Measurements from ENCODE around the gene ZNF385B. TPM values are rescaled to one million over a fixed set of nuclear protein-coding genes. Genes with fewer than 3 reads are reported as not detected.

Gene ZNF385B
- total RNA-seq, 1 experiment from 2014 or later, result 0.33 TPM

DNA sequence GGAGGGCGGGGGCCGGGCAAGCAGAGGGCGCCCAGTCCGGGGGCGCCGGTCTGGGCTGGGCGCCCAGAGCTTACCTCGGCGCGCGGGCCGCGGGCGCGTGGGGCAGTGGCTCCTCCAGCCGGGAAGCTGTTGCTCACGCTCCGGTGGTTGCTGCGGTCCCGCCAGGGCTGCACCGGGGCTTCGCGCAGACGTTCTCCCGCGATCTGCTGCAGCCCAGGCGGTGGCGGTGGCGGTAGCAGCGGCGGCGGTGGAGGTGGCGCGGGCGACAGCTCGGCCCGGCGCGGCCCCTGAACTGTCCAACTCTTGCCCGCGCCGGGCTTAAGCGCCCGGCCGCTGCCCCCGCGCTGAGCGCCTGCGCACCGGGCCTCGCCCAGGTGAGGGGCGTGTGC, 391 bp downstream of the ZNF385B start:
- no peak overlapping the region for H3K27ac Mint-ChIP-seq (ENCODE audit: low read depth, unreplicated experiment)
- H3K4me1 Mint-ChIP-seq (ENCODE audit: insufficient read depth, unreplicated experiment), result peaks cover 6% of the 10 kb centered on the region
- DNase-seq (ENCODE audit: unreplicated experiment), result no peak
- no peaks in the 10 kb centered on the region for H3K36me3 Mint-ChIP-seq (ENCODE audit: insufficient read depth, unreplicated experiment)
- TF ChIP-seq, protein P1, sequence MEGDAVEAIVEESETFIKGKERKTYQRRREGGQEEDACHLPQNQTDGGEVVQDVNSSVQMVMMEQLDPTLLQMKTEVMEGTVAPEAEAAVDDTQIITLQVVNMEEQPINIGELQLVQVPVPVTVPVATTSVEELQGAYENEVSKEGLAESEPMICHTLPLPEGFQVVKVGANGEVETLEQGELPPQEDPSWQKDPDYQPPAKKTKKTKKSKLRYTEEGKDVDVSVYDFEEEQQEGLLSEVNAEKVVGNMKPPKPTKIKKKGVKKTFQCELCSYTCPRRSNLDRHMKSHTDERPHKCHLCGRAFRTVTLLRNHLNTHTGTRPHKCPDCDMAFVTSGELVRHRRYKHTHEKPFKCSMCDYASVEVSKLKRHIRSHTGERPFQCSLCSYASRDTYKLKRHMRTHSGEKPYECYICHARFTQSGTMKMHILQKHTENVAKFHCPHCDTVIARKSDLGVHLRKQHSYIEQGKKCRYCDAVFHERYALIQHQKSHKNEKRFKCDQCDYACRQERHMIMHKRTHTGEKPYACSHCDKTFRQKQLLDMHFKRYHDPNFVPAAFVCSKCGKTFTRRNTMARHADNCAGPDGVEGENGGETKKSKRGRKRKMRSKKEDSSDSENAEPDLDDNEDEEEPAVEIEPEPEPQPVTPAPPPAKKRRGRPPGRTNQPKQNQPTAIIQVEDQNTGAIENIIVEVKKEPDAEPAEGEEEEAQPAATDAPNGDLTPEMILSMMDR (IDR thresholded peaks at IDR 0.05; ENCODE audit: unreplicated experiment), result no peak
- H3K27me3 Mint-ChIP-seq (ENCODE audit: insufficient read depth, unreplicated experiment), result peaks cover 9% of the 10 kb centered on the region
- CTCF ChIA-PET, result interaction anchor here (0.6 kb wide), 1 partner anchor 18 kb away, joined by 7 read pairs; no protein-coding TSS in a partner anchor
- H3K4me3 Mint-ChIP-seq (ENCODE audit: unreplicated experiment), result peak overlapping the region; percentile 62
- BruUV-seq (replicated peaks), result no TSS peak
- no peaks in the 10 kb centered on the region for H3K9me3 Mint-ChIP-seq (ENCODE audit: unreplicated experiment)
- POLR2A ChIA-PET, result interaction anchor here (1.1 kb wide), 1 partner anchor 9 kb away, joined by 4 read pairs; no protein-coding TSS in a partner anchor
- intact Hi-C loops (cut with micrococcal nuclease), result no loop called here

DNA sequence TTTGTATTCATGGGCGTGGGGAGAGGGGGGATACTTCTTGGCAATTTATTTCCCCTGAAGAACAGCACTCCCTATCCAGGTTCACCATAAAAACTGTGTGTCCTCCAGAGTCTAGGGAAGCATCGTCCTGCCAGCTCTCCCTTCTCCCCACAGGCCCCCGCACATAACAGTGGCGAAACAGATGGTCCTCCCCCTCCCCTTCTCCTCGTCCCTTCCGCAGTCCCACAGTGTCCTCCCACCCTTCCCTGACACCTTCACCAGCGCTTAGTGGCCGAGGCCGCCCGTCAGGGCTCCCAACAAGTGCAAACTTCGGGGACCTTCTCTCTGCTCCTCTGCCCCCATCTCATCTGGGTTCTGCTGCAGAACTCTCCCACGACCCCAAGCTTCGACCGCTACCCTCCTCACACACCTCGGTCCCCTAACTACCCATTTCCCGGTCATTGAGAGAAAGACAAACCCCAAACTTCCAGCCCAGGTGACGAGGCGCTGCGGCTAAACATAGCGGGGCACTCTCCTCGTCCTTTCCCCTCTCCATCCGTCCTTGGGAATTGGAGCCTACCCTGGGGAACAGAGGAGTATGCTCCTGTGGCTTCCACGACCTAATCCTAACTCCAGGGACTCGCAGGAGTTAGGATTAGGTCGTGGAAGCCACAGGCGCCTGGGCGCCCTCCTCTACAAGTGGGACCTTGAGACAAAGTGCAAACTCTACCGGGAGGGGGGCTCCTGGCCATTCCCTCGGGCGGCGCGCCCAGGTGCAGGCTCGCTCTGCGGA, 971 bp downstream of the ZNF385B start:
- no peak for DNase-seq (ENCODE audit: unreplicated experiment)
- Mint-ChIP-seq H3K27ac (ENCODE audit: low read depth, unreplicated experiment) (no peak overlapping the region), H3K9me3 (ENCODE audit: unreplicated experiment) (no peaks in the 10 kb centered on the region), H3K27me3 (ENCODE audit: insufficient read depth, unreplicated experiment) (peaks cover 9% of the 10 kb centered on the region), H3K36me3 (ENCODE audit: insufficient read depth, unreplicated experiment) (no peaks in the 10 kb centered on the region), H3K4me3 (ENCODE audit: unreplicated experiment) (peak overlapping the region; percentile 62), H3K4me1 (ENCODE audit: insufficient read depth, unreplicated experiment) (peaks cover 6% of the 10 kb centered on the region)
- intact Hi-C loops (cut with micrococcal nuclease), result no loop called here
- BruUV-seq (replicated peaks), result no TSS peak
- ChIA-PET POLR2A (interaction anchor here (1.1 kb wide), 1 partner anchor 9 kb away, joined by 4 read pairs; no protein-coding TSS in a partner anchor), CTCF (interaction anchor here (0.6 kb wide), 2 partner anchors 14 to 18 kb away, joined by 3 to 7 read pairs; no protein-coding TSS in a partner anchor)
- TF ChIP-seq, protein P1 (IDR thresholded peaks at IDR 0.05; ENCODE audit: unreplicated experiment), result no peak

DNA sequence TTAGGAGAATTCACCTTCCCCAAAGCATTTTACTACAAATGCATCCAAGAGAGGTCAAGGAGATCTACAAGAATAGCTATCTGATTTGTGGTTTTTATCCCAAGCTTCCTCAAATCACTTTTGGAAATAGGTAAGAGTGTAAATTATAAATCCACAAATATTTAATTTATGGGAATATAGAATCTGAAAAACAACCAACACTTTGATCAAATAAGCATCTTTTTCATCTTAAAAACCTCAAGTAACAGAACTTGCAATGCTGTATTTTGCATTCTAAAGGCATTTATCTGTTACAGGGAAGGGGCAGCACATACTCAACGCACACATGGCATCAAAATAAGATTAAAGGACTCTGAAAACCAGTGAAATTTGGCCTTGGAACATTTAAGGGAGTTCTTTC, 1.9 kb downstream of the ZNF385B start:
- peaks cover 6% of the 10 kb centered on the region for H3K4me1 Mint-ChIP-seq (ENCODE audit: insufficient read depth, unreplicated experiment)

DNA sequence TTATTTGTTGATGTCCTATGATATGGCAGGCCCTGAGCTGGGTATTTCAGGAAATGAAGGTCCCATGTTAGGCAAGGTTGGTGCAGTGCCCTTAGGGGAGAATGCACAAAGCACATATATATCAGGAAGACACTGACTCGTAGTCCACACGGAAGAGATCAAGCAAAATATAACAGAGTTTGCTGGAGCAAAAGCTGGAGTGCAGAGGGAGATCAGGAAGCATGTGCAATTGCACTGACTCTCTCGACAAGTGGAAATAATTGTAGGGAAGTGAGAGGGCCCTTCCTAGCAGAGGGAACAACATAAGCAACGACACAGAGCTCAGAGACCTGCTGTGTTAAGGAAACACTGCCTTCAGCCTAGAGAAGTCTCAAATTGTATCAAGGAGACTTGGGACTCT, 4.2 kb downstream of the ZNF385B start:
- H3K4me3 Mint-ChIP-seq (ENCODE audit: unreplicated experiment), result no peak overlapping the region
- peaks cover 4% of the 10 kb centered on the region for H3K27me3 Mint-ChIP-seq (ENCODE audit: insufficient read depth, unreplicated experiment)
- H3K9me3 Mint-ChIP-seq (ENCODE audit: unreplicated experiment), result no peaks in the 10 kb centered on the region
- intact Hi-C loops (cut with micrococcal nuclease), result no loop called here
- ChIA-PET POLR2A (interaction anchor here (0.6 kb wide), 2 partner anchors 88 to 267 kb away, joined by 3 to 4 read pairs; no protein-coding TSS in a partner anchor), CTCF (no interaction called here)
- DNase-seq (ENCODE audit: unreplicated experiment), result no peak
- no TSS peak for BruUV-seq (replicated peaks)
- peaks cover 6% of the 10 kb centered on the region for H3K4me1 Mint-ChIP-seq (ENCODE audit: insufficient read depth, unreplicated experiment)
- H3K27ac Mint-ChIP-seq (ENCODE audit: low read depth, unreplicated experiment), result no peak overlapping the region
- TF ChIP-seq, protein P1 (IDR thresholded peaks at IDR 0.05; ENCODE audit: unreplicated experiment), result no peak
- H3K36me3 Mint-ChIP-seq (ENCODE audit: insufficient read depth, unreplicated experiment), result no peaks in the 10 kb centered on the region

More for the DNA sequence above, 1.9 kb downstream of the ZNF385B start:
- Mint-ChIP-seq H3K4me3 (ENCODE audit: unreplicated experiment) (no peak overlapping the region), H3K27ac (ENCODE audit: low read depth, unreplicated experiment) (no peak overlapping the region), H3K36me3 (ENCODE audit: insufficient read depth, unreplicated experiment) (no peaks in the 10 kb centered on the region), H3K9me3 (ENCODE audit: unreplicated experiment) (no peaks in the 10 kb centered on the region), H3K27me3 (ENCODE audit: insufficient read depth, unreplicated experiment) (peaks cover 9% of the 10 kb centered on the region)
- ChIA-PET POLR2A (no interaction called here), CTCF (interaction anchor here (0.6 kb wide), 1 partner anchor 13 kb away, joined by 3 read pairs; no protein-coding TSS in a partner anchor)
- TF ChIP-seq, protein P1 (IDR thresholded peaks at IDR 0.05; ENCODE audit: unreplicated experiment), result no peak
- intact Hi-C loops (cut with micrococcal nuclease), result no loop called here
- DNase-seq (ENCODE audit: unreplicated experiment), result no peak
- BruUV-seq (replicated peaks), result no TSS peak

All from MCF 10A (cell line).